Measurements from ENCODE around the gene SEPTIN8. TPM values are rescaled to one million over a fixed set of nuclear protein-coding genes. Genes with fewer than 3 reads are reported as not detected.

The SEPTIN8 gene
- polyA plus RNA-seq, 1 of the 3 experiments (the other 2 are of a cell fraction), result 54.9 TPM

DNA sequence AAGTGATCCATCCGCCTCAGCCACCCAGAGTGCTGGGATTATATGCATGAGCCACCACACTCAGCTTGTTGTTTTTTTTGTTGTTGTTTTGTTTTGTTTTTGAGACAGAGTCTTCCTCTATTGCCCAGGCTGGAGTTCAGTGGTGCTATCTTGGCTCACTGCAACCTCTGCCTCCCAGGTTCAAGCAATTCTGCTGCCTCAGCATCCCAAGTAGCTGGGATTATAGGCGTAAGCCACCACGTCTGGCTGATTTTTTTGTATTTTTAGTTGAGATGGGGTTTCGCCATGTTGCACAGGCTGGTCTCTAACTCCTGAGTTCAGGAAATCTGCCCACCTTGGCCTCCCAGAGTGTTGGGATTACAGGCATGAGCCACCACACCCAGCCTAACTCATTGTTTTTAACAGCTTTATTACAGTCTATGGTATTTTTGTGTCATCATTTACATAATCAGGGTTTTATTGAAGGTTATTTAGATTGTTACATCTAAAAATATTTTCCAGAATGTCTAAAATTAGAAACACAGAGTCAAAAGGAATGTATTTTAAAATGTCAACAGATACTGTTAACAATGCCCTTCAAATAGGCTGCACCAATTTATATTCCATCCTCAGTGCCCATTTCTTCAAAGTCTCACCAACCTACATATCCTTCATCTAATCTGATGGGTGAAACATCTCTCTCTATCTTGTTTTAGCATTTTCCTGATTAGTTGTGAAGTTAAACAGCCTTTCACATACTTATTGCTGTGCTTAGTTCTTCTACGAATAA lies 58.3 kb downstream of the SEPTIN8 start:
- WGBS (ENCODE audit: low lambda C conversion rate), result 98% methylated on average over 5 of the region's 5 CpGs

More for the DNA sequence above, 58.3 kb downstream of the SEPTIN8 start:
- no peaks in the 10 kb centered on the region for H3K9me2 ChIP-seq
- no peaks in the 10 kb centered on the region; the same call in 1 of the 2 replicates for H3K79me2 ChIP-seq (ENCODE audit: insufficient read depth)
- H2AFZ ChIP-seq (ENCODE audit: low read depth), result no peak overlapping the region
- no peaks in the 10 kb centered on the region for H3K4me1 ChIP-seq (ENCODE audit: control insufficient read depth in 1 of 2, insufficient read depth in 2 of 2, low read depth in 1 of 2, low read length in 1 of 2)
- no peak overlapping the region for H3K4me2 ChIP-seq
- no peaks in the 10 kb centered on the region for H3K9me3 ChIP-seq
- no peak overlapping the region for H3K9ac ChIP-seq
- no peaks in the 10 kb centered on the region for H3K27me3 ChIP-seq (ENCODE audit: insufficient read depth)
- no peaks in the 10 kb centered on the region for H4K20me1 ChIP-seq (ENCODE audit: insufficient read depth)
- no peak overlapping the region for H3K27ac ChIP-seq (ENCODE audit: low read depth in 2 of 2, low read length in 1 of 2)
- ChIA-PET POLR2A (interaction anchor here (1.3 kb wide), 1 partner anchor 19 kb away, joined by 4 read pairs; the partner anchor contains the start of gene KIF3A), CTCF (interaction anchor here (0.6 to 2.3 kb wide), 6 partner anchors 45 to 333 kb away, joined by 3 to 6 read pairs (median 3); partner anchors contain the start of gene IL4)
- peaks cover 30 to 39% of the 10 kb centered on the region in 2 experiments for H3K36me3 ChIP-seq (replicated peaks in 1 of 2; ENCODE audit: control insufficient read depth in 1 of 2, insufficient read depth in 2 of 2, low read length in 1 of 2)
- DNase-seq, result no peak
- H3F3A ChIP-seq (replicated peaks; ENCODE audit: insufficient read depth), result peaks cover 7% of the 10 kb centered on the region
- H3K4me3 ChIP-seq (ENCODE audit: low read depth in 2 of 2, low read length in 1 of 2), result no peak overlapping the region
- TF ChIP-seq EZH2phosphoT487 (IDR thresholded peaks at IDR 0.05; ENCODE audit: borderline replicate concordance, low read depth) (no peak), MXI1 (IDR thresholded peaks at IDR 0.05; ENCODE audit: low read depth, low read length) (no peak), POLR2AphosphoS5 (IDR thresholded peaks at IDR 0.05; ENCODE audit: low read depth, low read length) (no peak), GABPA (IDR thresholded peaks at IDR 0.05; ENCODE audit: low read depth) (no peak), TAF1 (IDR thresholded peaks at IDR 0.05; ENCODE audit: borderline replicate concordance, low read depth, low read length) (no peak), JUND (IDR thresholded peaks at IDR 0.05) (no peak), SIN3A (IDR thresholded peaks at IDR 0.05; ENCODE audit: borderline replicate concordance, low read depth, low read length) (no peak), ZBTB33 (IDR thresholded peaks at IDR 0.05; ENCODE audit: borderline replicate concordance, low read depth) (no peak), GATA2 (CRISPR knock-in tag; IDR thresholded peaks at IDR 0.05) (no peak), NRF1 (IDR thresholded peaks at IDR 0.05; ENCODE audit: low read depth, low read length) (no peak)
- TF ChIP-seq, protein P1, sequence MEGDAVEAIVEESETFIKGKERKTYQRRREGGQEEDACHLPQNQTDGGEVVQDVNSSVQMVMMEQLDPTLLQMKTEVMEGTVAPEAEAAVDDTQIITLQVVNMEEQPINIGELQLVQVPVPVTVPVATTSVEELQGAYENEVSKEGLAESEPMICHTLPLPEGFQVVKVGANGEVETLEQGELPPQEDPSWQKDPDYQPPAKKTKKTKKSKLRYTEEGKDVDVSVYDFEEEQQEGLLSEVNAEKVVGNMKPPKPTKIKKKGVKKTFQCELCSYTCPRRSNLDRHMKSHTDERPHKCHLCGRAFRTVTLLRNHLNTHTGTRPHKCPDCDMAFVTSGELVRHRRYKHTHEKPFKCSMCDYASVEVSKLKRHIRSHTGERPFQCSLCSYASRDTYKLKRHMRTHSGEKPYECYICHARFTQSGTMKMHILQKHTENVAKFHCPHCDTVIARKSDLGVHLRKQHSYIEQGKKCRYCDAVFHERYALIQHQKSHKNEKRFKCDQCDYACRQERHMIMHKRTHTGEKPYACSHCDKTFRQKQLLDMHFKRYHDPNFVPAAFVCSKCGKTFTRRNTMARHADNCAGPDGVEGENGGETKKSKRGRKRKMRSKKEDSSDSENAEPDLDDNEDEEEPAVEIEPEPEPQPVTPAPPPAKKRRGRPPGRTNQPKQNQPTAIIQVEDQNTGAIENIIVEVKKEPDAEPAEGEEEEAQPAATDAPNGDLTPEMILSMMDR (IDR thresholded peaks at IDR 0.05), result no peak
- TF ChIP-seq, protein P2, sequence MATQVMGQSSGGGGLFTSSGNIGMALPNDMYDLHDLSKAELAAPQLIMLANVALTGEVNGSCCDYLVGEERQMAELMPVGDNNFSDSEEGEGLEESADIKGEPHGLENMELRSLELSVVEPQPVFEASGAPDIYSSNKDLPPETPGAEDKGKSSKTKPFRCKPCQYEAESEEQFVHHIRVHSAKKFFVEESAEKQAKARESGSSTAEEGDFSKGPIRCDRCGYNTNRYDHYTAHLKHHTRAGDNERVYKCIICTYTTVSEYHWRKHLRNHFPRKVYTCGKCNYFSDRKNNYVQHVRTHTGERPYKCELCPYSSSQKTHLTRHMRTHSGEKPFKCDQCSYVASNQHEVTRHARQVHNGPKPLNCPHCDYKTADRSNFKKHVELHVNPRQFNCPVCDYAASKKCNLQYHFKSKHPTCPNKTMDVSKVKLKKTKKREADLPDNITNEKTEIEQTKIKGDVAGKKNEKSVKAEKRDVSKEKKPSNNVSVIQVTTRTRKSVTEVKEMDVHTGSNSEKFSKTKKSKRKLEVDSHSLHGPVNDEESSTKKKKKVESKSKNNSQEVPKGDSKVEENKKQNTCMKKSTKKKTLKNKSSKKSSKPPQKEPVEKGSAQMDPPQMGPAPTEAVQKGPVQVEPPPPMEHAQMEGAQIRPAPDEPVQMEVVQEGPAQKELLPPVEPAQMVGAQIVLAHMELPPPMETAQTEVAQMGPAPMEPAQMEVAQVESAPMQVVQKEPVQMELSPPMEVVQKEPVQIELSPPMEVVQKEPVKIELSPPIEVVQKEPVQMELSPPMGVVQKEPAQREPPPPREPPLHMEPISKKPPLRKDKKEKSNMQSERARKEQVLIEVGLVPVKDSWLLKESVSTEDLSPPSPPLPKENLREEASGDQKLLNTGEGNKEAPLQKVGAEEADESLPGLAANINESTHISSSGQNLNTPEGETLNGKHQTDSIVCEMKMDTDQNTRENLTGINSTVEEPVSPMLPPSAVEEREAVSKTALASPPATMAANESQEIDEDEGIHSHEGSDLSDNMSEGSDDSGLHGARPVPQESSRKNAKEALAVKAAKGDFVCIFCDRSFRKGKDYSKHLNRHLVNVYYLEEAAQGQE (IDR thresholded peaks at IDR 0.05; ENCODE audit: low read depth, low read length), result no peak
